Stimulated activated CD4-positive, alpha-beta T cell treated with anti-CD3 and anti-CD28 coated beads, Interleukin-15, amount 100 ng/mL, for 48 hours (primary cell): ENCODE measurements around the gene FLRT3.

Source experiments
- DNase-seq, 2 donors: peaks; one replicate each; pipeline ENCODE4 v3.0.0-alpha.2; 2020; ENCODE audit warnings: low read depth in 2 of 2

FLRT3 gene

GRCh38 chr20:14319704-14320103, 17.7 kb downstream of the FLRT3 start:
- DNase-seq: no peak

DNA sequence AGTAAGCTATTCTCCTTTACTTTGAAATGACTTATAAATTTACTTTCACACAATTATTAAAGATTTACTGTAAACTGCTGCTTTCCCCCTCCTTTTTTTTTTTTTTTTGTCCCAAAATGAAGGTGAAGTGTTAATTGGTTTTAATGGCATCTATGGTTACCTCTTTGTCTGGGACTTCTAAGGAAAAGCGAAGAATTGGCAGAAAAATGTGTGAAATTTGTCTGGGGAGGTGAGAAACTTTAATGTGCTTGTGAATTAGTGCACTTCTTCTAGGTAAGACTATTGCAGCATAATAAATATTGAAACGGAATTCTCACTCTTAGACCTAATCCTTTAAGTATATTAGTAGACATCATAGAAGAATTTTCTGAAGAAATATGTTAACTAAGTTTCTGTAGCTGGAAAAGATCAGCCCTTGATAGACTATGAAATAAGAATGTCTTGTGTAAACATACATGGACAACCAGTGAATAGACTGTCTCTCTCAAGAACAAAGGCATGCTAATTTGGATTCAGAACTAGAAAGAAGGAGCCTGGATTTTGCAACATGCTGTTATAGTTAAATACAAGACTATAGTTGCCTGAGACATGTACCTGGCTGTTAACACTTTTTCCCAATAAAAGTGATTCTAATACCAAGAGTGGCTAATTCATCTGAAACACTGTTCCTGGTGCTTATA, 23.9 kb downstream of the FLRT3 start:
- DNase-seq: no peak

GRCh38 chr20:14312001-14312400, 25.4 kb downstream of the FLRT3 start:
- DNase-seq: no peak

- no peak for DNase-seq
Measured at GRCh38 chr20:14310977-14311627, 26.3 kb downstream of the FLRT3 start.

GRCh38 chr20:14307956-14308355, 29.5 kb downstream of the FLRT3 start:
- DNase-seq: no peak

GRCh38 chr20:14304472-14304871, 32.9 kb downstream of the FLRT3 start:
- no peak for DNase-seq

DNA sequence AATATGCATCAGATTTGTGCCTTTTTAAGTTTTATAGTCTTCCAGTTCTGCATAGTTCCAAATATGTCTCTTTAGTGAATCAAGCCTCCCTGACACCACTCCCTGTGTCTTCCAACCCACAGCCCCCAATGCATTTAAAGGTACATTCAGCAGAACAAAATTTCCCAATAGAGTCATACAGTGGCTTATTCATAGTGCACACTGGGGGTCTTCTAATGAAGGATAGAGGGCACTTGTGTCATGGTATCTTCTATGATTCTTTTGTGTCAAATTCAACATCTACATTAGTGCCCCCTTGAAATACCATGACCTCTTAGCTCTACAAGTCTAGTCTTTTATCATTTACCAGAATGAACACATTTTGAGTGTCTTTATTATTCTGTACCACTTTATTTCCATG, 33.8 kb downstream of the FLRT3 start:
- no peak for DNase-seq

DNA sequence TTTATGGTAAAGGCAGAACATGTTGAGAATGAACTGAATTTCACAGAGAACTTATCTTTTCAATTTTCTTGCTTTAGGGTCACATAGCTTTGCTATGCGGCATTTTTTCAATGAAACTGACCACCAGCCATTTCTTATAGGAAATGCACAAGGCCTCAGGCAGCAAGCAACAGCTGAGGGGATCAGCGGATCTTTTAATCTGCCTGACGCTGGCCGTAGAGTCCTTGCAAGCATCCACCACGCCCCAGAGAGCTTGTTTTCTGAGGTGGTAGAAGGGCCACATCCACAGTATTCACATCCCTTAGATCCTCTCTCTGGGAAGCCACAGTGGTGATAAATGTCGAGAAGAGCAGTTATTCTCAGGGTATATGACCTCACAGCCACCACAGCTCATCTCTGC, 34.3 kb downstream of the FLRT3 start:
- DNase-seq: no peak

DNA sequence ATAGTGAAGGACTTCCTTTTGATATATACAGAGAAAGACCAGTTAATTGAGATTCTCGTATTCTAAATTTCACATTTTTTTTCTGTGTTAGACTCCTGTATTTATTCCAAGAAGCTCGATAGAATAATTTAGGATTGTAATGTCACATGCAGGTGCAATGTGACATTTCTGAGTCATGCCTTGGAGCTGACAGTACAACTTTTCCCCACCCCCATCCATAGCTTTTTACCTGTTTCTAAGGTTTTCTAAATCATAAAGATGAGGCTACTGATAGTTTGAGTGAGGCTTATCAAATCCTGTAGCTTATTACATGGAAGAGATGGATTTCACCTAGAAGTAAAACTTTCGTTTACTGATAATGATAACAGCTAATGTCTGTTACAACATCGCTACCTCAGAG, 37.6 kb downstream of the FLRT3 start:
- DNase-seq: no peak

- no peak for DNase-seq
Measured at GRCh38 chr20:14295770-14296309, 41.6 kb downstream of the FLRT3 start.

- DNase-seq: no peak
Measured at GRCh38 chr20:14295238-14295637, 42.2 kb downstream of the FLRT3 start.

DNA sequence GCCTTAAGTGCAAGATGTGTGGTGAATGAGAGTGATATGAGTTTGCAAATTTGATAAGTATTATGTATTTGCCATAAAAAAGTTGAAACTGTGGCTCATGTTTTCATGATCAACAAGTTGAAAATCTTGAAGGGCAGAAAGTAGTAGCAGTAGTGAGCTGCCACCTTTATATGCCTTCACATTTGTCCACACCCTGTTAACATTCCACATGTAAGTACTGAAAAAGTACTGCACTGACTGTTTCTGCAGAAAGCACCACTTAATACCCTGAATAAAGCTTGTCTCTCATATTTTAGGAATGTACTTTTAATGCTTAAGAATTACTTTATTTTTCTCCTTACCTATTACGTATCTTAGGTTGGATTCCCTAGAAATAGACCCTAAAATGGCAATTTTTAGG, 45.9 kb downstream of the FLRT3 start:
- no peak for DNase-seq

DNA sequence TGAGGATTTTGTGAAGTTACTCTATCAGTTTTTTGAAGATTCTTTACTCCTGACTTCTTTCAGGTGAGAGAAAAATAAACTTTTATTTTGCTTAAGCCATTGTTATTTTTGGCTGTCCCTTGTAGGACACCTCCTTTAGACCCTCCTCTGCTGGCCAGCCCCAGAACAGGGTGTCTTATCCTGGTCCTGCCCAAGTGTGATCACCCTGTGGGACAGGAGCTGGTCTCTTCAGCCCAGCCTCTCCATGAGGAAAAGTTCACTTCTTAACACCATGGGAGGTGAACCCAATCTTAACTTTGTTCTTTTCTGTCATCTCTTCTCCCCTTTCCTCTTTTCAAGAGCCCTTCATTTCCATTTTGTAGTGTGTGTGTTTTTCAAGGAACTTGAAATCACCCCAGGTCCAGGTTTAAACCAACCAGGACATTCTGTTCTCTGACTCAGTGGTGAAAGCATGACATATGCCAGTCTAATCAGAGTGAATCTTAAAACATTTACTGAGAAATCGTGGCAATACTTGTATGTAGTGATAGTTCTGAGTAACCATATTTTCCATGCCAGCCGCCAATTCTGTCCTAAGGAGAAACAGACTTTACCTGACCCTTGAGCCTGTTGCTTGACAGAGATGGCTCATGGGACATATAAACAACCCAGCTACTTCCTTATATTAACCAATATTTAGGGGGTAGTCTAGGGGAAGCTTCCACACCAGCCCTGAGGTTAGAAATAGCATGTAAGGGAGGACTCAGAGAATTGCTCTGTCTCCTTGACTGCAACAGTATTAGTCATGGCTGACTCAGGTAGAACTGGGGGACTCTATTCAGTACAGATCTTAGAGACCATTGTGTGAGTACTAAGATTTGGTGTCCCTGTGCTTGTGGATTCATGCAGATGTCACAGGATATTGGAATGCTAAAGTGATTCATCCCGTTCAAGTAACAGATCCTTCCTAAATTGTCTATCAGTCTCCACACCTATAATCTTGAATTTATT, 48.8 kb downstream of the FLRT3 start:
- no peak for DNase-seq

DNA sequence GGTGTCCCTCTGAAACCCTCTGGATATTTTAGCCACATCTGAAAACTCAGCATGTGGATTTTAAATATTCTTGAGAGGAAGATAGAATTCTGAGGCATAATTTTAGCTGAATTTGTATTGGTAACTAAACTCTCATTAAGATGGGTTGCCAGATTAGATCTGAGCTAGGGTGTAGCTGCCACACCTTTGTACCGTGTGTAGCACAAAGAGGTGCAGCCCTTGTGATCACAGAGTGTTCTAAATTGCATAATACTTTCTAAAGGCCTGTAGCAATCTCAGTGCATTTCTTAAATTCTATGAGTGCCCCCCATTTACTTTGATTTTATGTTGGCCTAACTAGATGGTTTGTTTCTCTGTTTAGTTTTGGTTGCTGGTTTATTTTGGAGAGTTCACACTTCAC, 53.0 kb downstream of the FLRT3 start:
- no peak for DNase-seq

DNA sequence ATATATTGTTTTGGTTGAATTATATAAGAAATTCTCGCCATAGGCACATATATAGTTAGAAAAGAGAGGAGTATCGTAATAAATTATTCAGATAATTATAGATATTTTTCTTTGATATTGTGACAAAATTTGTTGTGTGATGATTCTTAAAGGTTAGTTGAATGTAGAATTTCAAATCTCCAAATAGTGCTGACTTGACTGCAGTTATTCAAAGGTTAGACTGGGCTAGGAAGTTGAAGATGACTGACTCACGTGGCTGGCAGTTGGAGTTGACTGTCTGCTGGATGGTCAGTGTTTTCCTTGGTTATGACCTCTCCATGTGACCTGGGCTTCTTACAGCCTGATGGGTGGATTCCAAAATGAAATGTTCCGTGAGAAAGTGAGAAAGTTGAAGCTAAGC, 55.3 kb downstream of the FLRT3 start:
- no peak for DNase-seq
